HG02852 (cell line): ENCODE data around the gene CMKLR1.

ENCODE experiments used
- ATAC-seq: cut with Tn5 transposase; IDR thresholded peaks from one replicate; pipeline ENCODE4 v1.9.1; 2021; ENCODE audit warnings: mild to moderate bottlenecking, moderate library complexity; ENCODE audit not compliant: unreplicated experiment

CMKLR1 gene

DNA sequence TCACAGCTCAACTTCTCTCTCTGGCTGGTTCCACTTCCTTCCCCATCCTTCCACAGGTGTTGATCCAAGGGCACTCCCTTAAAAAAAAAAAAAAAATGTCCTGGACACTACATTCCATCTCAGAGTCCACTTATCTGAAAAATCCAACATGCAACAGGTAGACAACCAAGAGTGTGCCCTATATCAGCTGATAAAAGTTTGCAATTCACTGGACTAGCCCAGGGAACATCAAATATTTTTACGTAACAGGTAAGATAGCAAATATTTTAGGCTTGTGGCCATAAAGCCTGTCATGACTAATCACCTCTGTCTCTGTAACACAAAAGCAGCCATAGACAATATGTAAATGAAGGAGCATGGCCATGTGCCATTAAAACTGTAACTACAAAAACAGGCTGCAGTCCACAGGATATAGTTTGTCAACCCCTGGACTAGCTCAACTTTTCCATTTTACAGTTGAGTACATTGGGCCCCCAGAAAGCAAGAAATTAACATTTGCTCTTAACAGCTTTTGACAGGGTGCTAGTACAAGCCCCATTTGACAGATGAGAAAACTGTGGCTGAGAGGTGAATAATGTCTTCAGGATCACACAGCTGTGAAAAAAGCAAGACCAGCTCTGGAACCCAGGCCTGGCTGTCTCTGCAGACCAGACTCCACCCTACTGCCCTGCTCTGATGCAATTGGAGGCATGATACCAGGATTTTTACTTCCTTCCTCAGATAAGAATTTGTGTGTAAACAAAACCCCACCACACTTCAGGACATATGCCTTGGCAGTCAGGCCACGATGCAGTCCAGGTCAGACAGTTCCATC lies 68.9 kb downstream of the CMKLR1 start:
- ATAC-seq = no peak

DNA sequence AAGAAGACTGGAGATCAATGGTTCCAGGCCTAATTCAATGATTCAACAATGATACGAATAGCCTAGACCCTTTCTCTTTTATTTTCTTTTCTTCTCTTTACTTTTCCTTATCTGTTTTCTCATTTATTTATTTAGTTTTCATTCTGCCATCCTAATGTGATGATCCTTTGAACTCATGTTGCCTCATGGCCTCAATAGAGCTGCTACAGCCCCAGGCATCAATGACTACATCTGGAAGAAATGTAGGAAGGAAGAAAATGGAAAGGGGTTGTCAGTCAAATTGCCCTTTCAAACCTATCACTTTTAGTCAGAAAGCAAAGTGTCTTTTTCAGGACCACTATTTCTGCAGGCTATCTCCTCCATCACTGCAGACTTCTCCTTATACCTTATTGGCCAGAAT lies 69.9 kb downstream of the CMKLR1 start:
- no peak for ATAC-seq

DNA sequence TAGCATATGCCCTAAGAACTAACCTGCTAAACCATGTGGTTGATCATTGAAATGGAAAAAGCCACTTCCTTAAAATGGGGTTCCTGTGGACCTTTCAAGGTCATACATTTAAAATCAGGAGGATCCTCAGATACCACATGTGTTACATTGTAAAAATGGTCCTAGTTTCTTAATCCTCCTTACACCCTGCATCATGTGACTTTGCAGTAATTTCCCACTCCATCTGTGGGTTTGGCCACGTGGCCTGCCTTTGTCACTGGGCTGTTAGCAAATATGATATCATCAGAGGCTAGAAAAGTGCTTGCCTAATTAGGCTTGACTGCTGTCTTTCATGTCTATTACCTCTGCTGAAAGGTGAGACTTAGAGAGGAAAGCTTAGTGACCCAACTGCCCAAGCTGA lies 70.7 kb downstream of the CMKLR1 start:
- no peak for ATAC-seq

DNA sequence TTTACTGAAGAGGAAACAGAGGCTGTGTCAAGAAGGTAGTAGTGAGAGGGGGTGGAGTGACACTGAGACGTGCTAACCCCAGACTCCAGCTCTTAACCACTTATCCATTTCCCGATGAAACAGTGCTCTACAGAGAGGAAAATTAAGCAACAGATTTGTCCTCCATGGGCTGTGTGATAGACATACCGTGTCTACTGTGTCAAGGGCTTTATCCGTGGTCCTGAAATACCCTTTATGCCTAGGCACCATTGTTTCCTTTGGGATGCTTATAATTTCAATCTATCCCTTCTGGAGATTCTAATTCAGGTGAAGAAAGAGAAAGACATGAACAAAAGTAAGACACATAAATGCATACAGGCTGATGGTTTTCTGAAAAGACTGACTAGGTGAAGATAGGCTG lies 71.7 kb downstream of the CMKLR1 start:
- no peak for ATAC-seq

DNA sequence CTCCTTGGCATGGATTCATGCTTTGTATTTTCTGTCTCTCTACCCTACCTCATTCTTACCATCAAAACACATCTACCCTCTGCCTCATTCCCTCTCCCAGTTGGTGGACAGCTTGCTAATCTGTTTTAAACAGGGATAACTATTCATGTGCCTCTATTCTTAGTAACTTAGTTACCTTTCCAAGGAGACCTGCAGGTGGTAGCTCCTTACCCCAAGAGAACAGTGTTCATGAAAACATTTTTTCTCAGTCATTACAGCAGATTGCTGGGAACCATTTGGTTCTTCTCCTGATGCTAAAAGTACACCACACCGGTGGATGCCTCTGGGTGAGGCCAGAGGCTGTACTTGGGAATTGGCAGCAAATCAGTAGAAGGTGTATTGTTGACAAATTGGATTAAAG lies 73.0 kb downstream of the CMKLR1 start:
- no peak for ATAC-seq

DNA sequence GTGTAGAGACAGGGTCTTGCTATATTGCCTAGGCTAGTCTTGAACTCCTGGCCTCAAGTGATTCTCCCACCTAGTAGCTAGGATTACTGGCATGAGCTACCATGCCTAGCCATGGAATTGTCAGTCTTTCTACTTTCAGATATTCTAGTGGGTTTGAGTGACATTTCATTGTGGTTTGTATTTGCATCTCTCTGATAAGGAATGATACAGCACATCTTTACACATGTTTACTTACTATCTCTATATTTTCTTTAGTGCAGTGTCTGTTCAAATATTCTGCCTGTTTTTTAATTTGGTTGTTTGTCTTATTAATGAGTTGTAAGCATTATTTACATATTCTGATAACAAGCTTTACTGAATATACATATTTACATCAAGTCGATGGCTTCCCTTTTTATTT lies 73.6 kb downstream of the CMKLR1 start:
- ATAC-seq = no peak

DNA sequence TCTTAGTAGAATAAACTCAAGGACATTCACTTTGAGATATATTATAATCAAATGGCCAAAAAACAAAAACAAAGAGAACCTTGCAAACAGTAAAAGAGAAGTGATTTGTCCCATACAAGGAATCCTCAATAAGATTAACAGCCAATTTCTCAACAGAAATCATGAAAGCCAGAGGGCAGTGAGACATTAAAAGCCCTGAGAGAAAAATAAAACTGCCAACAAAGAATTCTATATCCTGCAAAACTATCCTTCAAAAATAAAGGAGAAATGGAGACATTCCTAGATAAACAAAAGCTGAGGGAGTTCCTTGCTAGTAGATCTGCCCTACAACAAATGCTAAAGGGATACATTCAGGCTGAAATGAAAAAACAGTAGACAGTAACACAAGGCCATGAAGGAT lies 78.1 kb downstream of the CMKLR1 start:
- no peak for ATAC-seq

DNA sequence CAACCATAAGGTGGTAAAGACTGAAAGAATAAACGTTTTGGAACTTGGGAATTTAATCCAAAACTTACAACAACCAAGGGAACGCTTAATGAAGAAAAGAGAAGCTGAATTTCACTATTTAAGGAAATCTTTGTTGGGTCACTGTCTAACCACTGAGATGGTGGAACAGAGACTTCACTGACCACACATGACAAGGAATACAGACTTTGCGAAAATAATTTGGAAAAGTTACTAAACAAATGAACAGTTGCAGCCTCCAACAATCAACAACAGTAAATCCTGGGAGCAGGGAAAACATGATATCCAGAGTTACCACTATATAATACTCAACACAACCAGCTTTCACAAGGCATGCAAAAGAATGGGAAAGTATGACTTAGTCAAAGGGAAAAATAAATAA lies 79.1 kb downstream of the CMKLR1 start:
- ATAC-seq = no peak

DNA sequence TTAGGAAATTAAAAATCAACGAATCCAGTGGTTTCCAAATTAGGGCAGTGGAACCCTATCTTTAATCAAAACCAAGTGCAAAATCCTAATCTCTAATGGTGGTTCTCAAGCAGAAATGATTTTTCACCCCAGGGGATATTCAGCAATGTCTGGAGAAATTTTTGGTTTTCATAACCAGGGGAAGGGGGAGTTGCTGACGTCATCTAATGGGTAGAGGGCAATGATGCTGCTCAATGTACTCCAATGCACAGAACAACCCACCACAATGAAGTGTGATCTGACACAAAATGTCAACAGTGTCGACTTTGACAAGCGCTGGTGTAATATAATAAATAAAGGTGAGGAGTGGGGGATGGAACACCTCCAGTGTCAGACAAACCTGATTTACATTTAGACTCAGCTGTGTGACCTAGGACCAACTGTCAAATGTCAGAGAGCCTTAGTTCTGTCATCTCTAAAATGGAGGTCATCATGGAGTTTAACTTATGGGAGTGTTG lies 81.5 kb downstream of the CMKLR1 start:
- no peak for ATAC-seq

DNA sequence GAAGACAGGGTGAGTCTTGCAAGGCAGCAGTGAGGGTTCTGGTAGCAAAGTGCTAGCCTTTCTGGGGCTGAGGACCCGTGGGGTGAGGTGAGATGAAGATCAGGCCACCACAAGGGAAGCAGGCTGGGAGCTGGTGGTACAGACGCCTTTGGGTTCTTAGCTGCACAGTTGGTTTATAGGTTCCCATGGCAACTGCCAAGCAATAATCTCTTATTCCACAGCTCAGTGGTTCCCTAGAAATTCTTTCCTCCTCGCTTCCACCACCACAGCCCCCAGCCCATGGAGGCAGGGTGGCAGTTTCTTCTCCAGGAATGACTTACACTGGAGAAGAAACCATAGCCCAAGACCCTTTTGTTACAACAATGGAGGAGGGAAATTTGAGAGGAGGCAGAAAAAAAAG lies 82.1 kb downstream of the CMKLR1 start:
- no peak for ATAC-seq

DNA sequence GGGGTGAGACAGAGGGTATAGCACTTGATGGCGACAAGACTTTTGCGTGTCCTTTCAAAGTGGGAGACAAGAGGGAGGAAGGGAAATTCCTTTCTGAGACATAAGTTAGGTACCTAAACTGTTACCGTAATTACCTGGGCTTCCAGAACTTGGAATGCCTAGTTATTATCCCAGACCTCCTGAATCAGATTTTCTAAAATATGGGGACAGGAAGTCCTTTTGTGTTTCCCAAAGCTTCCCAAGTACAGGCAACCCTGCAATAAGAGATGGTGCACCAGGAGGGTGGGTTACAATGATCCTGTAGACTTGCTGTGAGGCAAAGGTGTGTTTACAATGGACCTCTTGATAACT lies 83.9 kb downstream of the CMKLR1 start:
- ATAC-seq = no peak

DNA sequence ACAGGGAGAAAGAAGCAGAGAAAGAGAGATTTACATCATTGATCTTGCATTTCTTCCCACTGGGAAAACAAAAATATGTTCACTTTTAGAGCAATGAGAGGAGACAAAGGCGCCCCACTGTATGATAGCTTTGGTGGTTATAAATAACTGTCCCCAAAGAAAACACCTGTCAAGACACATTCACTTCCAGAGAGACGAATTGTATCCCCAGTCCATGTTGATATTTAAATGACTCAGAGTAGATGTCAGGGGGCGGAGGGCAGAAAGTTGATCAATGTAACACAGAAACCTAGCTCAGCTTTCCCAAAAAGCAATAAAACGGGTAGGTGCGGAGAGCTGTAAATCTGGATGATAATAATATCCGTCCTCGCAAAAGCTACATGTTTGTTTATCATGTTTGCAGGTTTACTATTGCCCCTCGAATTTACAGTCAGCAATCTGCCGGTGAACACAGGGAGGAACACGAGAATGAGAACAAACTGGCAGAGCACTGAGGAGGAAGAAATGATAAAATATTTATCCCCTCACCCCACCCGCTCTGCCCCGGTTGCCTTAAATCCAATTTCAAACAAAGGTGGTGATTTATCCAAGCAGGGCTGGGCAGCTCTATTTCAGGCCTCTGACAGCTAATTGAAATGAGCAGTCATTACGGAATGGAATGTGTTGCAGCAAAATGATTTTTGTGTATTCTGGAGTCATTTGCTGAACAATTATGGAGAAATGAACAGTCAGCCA lies 84.4 kb downstream of the CMKLR1 start:
- no peak for ATAC-seq

DNA sequence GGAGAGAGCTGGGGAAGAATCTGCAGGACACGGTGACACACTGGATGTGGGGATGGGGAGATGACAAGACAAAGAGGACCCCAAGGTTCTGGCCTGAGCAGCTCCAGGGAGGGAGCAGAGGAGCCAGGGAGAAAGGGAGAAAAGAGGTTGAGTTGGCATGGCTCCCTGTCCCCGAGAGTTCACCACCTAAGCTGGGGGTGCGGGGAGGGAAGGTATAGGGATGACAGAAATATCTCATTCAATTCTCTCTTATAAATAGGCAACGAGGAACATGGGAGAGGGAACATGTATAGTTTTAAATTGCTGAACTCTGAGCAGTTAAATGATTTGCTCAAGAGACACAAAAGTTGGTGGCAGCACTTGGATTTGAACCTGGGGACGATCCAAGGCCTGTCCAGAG lies 85.1 kb downstream of the CMKLR1 start:
- ATAC-seq = no peak

DNA sequence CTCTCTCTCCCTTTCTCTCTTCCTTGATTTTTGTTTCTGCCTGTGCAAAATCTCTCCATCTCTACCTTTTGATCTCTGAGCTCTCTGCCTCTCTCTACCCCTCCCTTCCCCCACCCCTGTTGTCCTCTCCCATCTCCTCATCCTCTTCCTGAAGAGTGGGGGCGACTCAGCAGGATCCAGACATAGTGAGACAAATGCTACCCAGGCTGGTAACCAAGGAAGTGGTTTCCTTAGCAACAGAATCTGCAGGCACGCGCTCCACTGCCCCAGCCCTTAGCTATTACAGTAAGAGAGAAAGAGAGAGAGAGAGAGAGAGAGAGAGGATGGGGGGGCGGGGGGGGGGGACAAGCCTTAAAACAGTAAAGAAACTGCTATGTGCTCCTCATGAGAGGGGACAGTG lies 85.6 kb downstream of the CMKLR1 start:
- no peak for ATAC-seq

DNA sequence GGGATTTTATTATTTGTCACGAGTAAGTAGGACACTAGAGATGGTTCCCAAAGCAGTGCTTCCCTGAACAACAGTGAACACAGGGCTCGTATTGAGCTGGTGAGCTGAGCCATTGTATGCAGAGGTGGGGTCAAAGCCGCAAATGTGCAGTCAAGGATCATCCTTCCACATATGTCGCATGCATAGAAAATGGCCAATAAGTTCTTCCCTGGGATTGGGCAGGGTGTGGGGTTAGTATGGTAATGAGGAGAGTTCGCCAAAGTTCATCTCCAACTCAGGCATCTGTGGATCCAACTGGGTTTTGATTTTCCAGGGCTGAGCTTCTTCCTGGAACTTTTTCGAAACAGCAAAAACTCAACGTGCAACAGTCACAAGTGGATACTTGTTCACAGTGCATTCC lies 86.6 kb downstream of the CMKLR1 start:
- no peak for ATAC-seq

DNA sequence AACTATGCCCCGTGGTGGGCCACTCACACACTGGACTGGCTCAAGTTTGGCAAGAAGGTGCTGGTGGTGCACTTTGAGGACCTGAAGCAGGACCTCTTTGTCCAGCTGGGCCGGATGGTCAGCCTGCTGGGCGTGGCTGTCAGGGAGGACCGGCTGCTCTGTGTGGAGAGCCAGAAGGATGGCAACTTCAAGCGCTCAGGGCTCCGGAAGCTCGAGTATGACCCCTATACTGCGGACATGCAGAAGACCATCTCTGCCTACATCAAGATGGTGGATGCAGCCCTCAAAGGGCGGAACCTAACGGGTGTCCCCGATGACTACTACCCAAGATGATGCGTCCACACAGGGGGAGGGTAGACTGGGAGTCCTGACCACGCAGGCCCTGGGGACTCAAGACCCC lies 91.1 kb downstream of the CMKLR1 start:
- no peak for ATAC-seq

DNA sequence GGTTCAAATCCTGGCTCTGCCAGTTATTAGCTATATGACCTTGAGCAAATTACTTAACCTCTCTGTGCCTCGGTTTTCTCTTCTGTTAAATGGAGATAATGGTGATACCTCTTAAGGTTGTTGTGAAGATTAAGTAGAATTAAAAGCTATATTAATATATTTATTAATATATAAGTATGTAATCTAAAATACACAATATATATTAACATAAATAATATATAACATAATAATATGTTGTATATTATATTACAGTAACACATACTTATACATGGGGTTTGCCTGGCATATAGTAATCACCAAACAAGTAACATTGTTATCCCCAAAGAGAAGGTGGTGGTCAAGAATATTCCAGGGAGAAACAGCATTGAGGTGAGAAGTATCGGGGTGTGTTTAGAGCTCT lies 92.0 kb downstream of the CMKLR1 start:
- ATAC-seq = no peak

DNA sequence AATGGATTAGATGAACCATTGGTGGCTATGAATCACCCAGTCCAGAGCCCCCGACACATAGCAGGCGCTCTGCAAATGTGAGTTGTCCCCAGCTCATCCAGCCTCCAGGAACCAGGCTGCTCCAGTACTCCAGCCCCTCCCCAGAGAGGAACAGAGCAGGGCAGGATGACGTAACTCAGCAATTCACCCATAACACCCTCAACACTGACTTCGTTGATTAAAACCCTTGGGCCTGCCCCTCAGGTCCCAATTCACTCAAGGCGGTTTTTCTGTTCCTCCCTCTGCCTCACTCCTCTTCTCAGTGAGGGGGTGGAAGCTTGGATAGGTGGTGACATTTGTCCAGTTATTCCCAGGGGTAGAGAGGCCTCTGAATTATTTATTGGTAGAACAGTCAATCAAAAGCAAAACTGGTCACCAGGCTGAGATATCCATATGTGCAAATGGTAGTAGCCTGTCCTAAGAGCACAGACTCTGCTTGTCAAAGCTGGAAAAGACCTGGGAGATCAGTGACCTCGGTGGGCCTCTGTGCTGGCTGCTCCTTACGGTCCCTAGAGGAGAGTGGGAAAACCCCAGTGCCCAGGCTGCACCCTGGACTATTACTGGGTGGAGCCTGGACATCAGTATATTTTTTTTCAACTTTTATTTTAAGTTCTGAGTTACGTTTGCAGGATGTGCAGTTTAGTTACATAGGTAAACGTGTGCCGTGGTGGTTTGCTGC lies 97.0 kb downstream of the CMKLR1 start:
- no peak for ATAC-seq

DNA sequence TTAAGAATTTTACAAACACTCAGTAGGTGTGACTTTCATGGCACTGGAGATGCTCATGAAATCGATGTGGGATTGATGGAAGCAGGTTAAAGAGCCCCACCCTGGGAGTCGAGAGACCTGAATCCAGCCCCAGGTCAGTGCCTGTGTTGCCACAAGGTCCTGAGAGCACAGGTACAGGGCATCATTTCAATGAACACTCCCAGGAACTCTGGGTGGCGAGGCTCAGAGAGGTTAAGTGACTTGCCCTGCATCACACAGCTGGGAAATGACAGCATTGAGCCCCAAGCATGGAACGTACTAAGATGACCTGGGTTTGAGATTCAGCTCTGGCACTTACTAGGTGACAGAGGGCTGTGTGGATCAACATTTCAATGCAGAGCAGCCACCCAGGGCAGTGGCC lies 98.2 kb downstream of the CMKLR1 start:
- no peak for ATAC-seq

DNA sequence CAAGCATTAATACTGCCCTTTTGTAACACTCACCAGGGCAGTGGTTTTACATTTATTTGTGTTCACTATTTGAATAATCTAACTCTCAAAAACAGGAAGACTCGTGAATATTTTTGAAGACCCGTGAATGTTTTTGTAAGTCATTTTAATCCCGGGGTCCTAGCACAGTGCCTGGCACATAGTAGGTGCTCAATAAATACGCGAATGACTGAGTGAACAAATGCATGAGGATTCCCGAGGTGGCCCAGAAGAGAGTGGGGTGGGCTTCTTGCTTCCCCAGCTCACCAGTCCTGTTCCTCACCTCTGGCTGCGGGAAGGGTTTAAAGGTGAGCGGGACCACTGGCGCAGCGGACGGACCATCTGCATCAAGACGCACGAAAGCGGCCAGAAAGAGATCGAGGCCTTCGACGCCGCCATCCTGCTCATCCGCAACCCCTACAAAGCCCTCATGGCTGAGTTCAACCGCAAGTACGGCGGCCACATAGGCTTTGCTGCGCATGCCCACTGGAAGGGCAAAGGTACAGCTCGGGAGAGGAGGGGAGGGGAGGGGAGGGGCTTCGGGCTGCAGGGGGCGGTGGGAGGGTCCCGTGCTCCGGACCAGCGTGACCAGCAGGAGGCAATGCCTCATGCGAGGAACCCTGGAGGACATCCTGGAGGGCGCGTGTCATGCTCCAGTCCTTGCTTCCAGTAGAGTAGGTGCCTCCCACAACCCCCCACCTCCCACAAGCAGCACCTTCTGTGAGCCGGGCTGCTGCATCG lies 98.9 kb downstream of the CMKLR1 start:
- ATAC-seq = no peak

DNA sequence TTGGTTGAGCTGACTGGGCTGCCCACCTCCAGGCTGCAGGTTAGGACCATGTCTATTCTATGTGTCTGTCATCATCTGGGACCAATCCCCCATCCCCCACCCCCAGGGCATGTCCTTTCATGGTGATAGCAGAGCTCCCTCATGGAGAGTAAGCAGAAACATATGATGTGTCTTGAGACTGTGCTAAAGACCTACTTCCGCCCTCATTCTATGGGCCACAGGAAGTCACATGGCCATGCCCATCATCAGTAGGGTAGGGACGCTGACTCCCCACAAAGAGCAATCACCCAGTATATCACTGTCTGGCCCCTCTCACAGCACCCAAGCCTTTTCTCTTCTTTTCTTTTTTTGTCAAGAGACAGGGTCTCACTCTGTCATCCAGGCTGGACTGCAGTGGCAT lies 99.7 kb downstream of the CMKLR1 start:
- no peak for ATAC-seq
